ENCODE results near the gene FXYD3. TPM values are rescaled to one million over a fixed set of nuclear protein-coding genes. Genes with fewer than 3 reads are reported as not detected.

FXYD3 gene
- total RNA-seq, 3 donors from 2014 or later, result 1,086 to 3,973 (median 3,185) TPM

GRCh38 chr19:35090506-35091214 is 25.0 kb upstream of the FXYD3 start:
- Histone ChIP-seq H3K36me3 (ENCODE audit: low read depth) (no peaks in the 10 kb centered on the region), H3K4me1 (ENCODE audit: low read depth) (peaks cover 3% of the 10 kb centered on the region), H3K4me3 (no peak overlapping the region), H3K9me3 (no peaks in the 10 kb centered on the region)
- peak; percentile 87 for ATAC-seq
- intact Hi-C loops (cut with DNase I, micrococcal nuclease), result no loop called here
- peak in 1 of 3 donors; percentile 76 for DNase-seq
- peak; percentile 28 for TF ChIP-seq CTCF (IDR thresholded peaks at IDR 0.05)

GRCh38 chr19:35093430-35093829 is 22.2 kb upstream of the FXYD3 start:
- DNase-seq (no peak), ATAC-seq (no peak)
- TF ChIP-seq CTCF (IDR thresholded peaks at IDR 0.05), result no peak
- H3K4me3 ChIP-seq, result no peak overlapping the region
- H3K9me3 ChIP-seq, result no peaks in the 10 kb centered on the region
- H3K36me3 ChIP-seq (ENCODE audit: low read depth), result no peaks in the 10 kb centered on the region
- peaks cover 3% of the 10 kb centered on the region for H3K4me1 ChIP-seq (ENCODE audit: low read depth)
- intact Hi-C loops (cut with DNase I, micrococcal nuclease), result no loop called here

DNA sequence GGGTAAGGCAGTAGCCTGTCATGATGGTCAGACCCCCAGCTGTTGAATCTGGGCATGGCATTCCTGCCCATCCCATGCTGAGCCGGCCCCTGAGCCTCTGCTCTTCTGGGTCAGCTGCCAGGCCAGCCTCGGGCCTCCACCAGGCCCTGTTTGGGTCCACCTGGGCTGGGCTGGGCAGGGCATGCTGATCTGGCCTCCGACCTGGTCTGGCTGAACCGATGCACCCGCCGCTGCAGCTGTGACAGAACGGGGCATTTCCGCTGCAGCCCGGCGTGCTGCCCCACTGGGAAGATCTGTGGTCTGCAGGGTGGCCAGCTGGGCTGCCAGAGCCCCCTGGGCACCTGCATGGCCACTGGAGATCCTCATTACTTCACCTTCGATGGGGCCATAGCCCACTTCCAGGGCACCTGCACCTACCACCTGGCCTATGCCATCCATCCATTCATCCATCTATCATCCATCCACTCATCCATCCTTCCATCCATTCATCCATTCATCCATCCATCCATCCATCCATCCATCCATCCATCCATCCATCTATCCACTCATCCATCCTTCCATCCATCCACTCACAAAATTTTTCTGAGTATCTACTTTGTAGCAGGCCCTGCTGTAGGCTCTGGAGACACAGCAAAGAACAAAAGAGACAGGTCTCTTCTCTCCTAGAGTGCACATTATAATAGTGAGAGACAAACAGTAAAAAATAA is 21.5 kb upstream of the FXYD3 start:
- no peaks in the 10 kb centered on the region for H3K9me3 ChIP-seq
- DNase-seq (peak in 1 of 3 donors; percentile 3), ATAC-seq (no peak)
- TF ChIP-seq CTCF (IDR thresholded peaks at IDR 0.05), result no peak
- H3K4me3 ChIP-seq, result no peak overlapping the region
- peaks cover 3% of the 10 kb centered on the region for H3K4me1 ChIP-seq (ENCODE audit: low read depth)
- intact Hi-C loops (cut with DNase I, micrococcal nuclease), result no loop called here
- H3K36me3 ChIP-seq (ENCODE audit: low read depth), result no peaks in the 10 kb centered on the region

DNA sequence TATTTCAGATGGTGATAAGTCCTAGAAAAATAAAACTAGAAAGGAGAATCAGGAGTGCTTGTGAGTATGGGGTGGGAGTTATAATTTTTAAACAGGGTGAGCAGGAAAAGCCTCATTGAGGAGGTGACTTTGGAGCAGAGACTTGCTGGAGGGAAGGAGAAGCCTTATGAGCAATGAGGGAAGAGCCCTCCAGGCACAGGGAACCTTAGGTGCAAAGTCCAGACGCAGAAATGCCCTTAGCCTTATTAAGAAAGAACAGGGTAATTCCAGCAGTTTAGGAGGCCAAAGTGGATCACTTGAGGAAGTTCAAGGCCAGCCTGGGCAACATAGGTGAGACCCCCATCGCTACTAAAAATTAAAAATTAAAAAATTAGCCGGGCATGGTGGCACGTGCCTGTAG is 21.0 kb upstream of the FXYD3 start:
- DNase-seq (no peak), ATAC-seq (no peak)
- TF ChIP-seq CTCF (IDR thresholded peaks at IDR 0.05), result no peak
- intact Hi-C loops (cut with DNase I, micrococcal nuclease), result no loop called here
- H3K4me3 ChIP-seq, result no peak overlapping the region
- peaks cover 3% of the 10 kb centered on the region for H3K4me1 ChIP-seq (ENCODE audit: low read depth)
- H3K36me3 ChIP-seq (ENCODE audit: low read depth), result no peaks in the 10 kb centered on the region
- H3K9me3 ChIP-seq, result no peaks in the 10 kb centered on the region

DNA sequence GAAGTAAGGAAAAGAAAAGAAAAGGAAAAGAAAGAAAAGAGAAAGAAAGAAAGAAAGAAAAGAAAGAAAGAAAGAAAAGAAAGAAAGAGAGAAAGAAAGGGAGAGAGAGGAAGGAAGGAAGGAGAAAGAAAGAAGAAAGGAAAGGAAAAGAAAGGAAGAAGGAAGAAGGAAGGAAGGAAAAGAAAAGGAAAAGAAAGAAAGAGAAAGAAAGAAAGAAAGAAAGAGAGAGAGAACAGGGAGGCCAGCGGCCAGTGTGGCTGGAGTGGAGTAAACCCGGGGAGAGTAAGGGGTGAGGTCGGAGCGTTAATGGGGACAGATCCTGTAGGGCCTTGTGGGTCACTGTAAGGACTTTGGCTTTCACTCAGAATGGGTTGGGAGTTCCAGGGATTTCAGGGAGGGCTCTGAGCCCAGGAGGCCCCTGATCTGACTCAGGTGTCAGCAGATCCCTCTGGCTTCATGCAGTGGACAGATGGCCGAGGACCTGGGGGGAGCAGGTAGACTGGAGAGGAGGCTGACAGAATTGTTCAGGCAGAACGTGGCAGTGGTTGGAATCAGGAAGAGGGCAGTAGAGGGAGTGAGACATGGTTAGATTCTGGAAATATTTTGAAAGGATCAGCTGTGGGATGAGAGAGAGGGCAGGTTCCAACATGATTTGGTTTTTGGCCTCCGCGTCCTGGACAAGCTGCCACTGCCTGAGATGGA is 19.8 kb upstream of the FXYD3 start:
- H3K36me3 ChIP-seq (ENCODE audit: low read depth), result no peaks in the 10 kb centered on the region
- no peaks in the 10 kb centered on the region for H3K4me1 ChIP-seq (ENCODE audit: low read depth)
- no peak for TF ChIP-seq CTCF (IDR thresholded peaks at IDR 0.05)
- DNase-seq (no peak), ATAC-seq (no peak)
- H3K9me3 ChIP-seq, result no peaks in the 10 kb centered on the region
- no peak overlapping the region for H3K4me3 ChIP-seq
- intact Hi-C loops (cut with DNase I, micrococcal nuclease), result no loop called here

Measured in mucosa of descending colon (tissue), 3 donors.